RWPE2 (cell line): ENCODE data around the gene F8.

Experiments used
- ATAC-seq: fragments of 200-7000 bp; cut with Tn5 transposase; 3 replicates; pipeline ENCODE4 v1.9.1; 2021; ENCODE audit warnings: low read depth
- DNase-seq: peaks from one replicate; pipeline ENCODE4 v3.0.0-alpha.2; 2020; ENCODE audit warnings: low spot score
- H3K27ac ChIP-seq: fragments of 450-650 bp; 2 replicates; pipeline ENCODE4 v1.5.1; 2017; ENCODE audit warnings: mild to moderate bottlenecking; ENCODE audit not compliant: poor library complexity, severe bottlenecking
- H3K27me3 ChIP-seq: fragments of 250-450 bp; sonication (Bioruptor Pico); 2 replicates; pipeline ENCODE4 v1.5.1; 2021; ENCODE audit warnings: mild to moderate bottlenecking, moderate library complexity; ENCODE audit not compliant: insufficient read depth, poor library complexity, severe bottlenecking
- H3K36me3 ChIP-seq: fragments of 250-450 bp; sonication (Bioruptor Pico); 2 replicates; pipeline ENCODE4 v1.5.1; 2020; ENCODE audit warnings: low read depth, mild to moderate bottlenecking, moderate library complexity
- H3K4me1 ChIP-seq: fragments of 250-450 bp; sonication (Bioruptor Pico); 2 replicates; pipeline ENCODE4 v1.5.1; 2021; ENCODE audit warnings: mild to moderate bottlenecking, moderate library complexity; ENCODE audit not compliant: insufficient read depth, poor library complexity, severe bottlenecking
- H3K4me3 ChIP-seq: fragments of 250-450 bp; sonication (Bioruptor Pico); 2 replicates; pipeline ENCODE4 v1.5.1; 2021; ENCODE audit warnings: mild to moderate bottlenecking, moderate library complexity; ENCODE audit not compliant: severe bottlenecking
- H3K9me3 ChIP-seq: fragments of 250-450 bp; sonication (Bioruptor Pico); 2 replicates; pipeline ENCODE4 v1.5.1; 2021; ENCODE audit warnings: mild to moderate bottlenecking, moderate library complexity; ENCODE audit not compliant: severe bottlenecking
- CTCF ChIP-seq: fragments of 450-650 bp; IDR thresholded peaks from one replicate; pipeline ENCODE4 v1.5.1; 2017; ENCODE audit warnings: mild to moderate bottlenecking, moderate library complexity; ENCODE audit not compliant: poor library complexity, severe bottlenecking

Gene F8

DNA sequence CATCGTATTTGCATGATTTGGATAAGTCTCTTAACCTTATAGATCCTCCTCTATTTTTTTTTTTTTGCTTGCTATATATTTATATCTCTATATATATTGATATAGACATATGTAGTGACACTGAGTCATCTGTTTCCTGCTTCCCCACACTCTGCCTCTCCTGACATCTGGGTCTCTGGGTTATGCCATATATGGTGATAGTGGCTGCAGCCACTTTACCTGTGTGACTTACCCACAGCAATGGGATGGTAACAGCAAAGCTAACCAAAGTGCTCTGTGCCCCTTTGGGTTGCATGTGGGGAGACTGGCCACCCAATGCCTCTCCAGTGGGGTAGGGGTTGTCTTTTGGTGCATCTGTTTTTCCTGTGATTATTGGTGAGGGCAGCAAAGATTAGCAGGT lies 33.9 kb upstream of the F8 start:
- no peak for TF ChIP-seq CTCF
- DNase-seq: no peak

DNA sequence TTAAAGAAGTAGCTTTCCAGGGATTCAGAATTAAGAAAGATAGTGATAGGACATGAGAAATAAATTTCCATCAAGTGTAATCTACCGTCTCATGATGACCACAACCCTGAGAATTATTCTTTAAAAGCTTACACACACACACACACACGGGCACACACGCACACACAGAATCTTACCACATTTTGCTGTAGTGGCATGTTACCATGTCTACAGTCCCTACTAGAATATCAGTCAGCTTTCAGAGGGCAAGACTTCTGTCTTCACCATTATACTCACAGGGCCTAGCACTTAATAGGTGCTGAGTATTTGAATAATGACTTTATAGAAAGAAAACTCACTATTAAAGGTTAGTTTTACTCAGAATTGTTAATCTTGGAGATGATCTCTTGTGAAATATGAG lies 33.0 kb upstream of the F8 start:
- Histone ChIP-seq H3K27ac (no peak overlapping the region), H3K9me3 (no peaks in the 10 kb centered on the region), H3K4me1 (no peaks in the 10 kb centered on the region), H3K36me3 (peaks cover 5% of the 10 kb centered on the region), H3K27me3 (no peaks in the 10 kb centered on the region), H3K4me3 (no peak overlapping the region)
- ATAC-seq (no peak), DNase-seq (no peak)
- TF ChIP-seq CTCF: no peak

More for the DNA sequence above, 33.9 kb upstream of the F8 start:
- Histone ChIP-seq H3K4me1 (no peaks in the 10 kb centered on the region), H3K36me3 (peaks cover 8% of the 10 kb centered on the region), H3K27ac (no peak overlapping the region), H3K27me3 (no peaks in the 10 kb centered on the region), H3K4me3 (no peak overlapping the region), H3K9me3 (no peaks in the 10 kb centered on the region)
- ATAC-seq: no peak

- no peak for ATAC-seq
- Histone ChIP-seq H3K4me3 (no peak overlapping the region), H3K9me3 (no peaks in the 10 kb centered on the region), H3K27me3 (no peaks in the 10 kb centered on the region), H3K4me1 (no peaks in the 10 kb centered on the region), H3K27ac (no peak overlapping the region), H3K36me3 (no peaks in the 10 kb centered on the region)
- no peak for TF ChIP-seq CTCF
- DNase-seq: no peak
Observed at GRCh38 chrX:155054255-155054654, 31.7 kb upstream of the F8 start.

DNA sequence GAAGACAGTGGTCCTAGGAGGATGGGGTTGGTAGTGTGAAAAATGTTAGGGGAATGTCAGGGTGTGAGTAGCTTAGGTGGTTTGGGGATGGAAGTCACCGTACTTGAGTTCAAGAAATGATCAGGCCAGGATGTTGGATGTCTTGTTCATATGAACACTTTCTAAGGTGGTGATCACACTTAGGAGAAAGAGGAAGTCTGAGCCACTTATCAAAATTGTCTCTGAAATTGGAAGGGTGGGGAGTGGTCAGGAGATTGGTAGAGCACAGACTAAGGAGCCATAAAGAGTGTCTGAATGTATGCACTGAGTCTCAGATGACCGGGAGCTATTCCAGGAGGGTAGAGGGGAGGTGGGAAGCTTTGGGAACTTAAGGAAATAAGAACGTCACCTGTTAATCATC lies 31.1 kb upstream of the F8 start:
- no peaks in the 10 kb centered on the region for H3K36me3 ChIP-seq
- H3K4me3 ChIP-seq: no peak overlapping the region
- no peaks in the 10 kb centered on the region for H3K27me3 ChIP-seq
- DNase-seq: no peak
- no peaks in the 10 kb centered on the region for H3K4me1 ChIP-seq
- ATAC-seq: no peak
- no peak for TF ChIP-seq CTCF
- H3K27ac ChIP-seq: no peak overlapping the region
- H3K9me3 ChIP-seq: no peaks in the 10 kb centered on the region

GRCh38 chrX:155052738-155053498 lies 30.4 kb upstream of the F8 start:
- H3K36me3 ChIP-seq: no peaks in the 10 kb centered on the region
- no peak overlapping the region for H3K27ac ChIP-seq
- no peaks in the 10 kb centered on the region for H3K27me3 ChIP-seq
- ATAC-seq (no peak), DNase-seq (no peak)
- H3K9me3 ChIP-seq: no peaks in the 10 kb centered on the region
- H3K4me1 ChIP-seq: no peaks in the 10 kb centered on the region
- no peak overlapping the region for H3K4me3 ChIP-seq
- no peak for TF ChIP-seq CTCF
